HL-60/S4 treated with phorbol 12-myristate 13-acetate at 8.2 ng/mL for 4 days and 3 days (cell line): Measurements from ENCODE around the gene URM1.

Experiments
- in situ Hi-C: fragments of 300-500 bp; cut with MboI; formaldehyde crosslinking; loops from 2 replicates; pipeline ENCODE4 v1.15.0; 2022; ENCODE audit warnings: low sequenced_read_pairs

Gene URM1

DNA sequence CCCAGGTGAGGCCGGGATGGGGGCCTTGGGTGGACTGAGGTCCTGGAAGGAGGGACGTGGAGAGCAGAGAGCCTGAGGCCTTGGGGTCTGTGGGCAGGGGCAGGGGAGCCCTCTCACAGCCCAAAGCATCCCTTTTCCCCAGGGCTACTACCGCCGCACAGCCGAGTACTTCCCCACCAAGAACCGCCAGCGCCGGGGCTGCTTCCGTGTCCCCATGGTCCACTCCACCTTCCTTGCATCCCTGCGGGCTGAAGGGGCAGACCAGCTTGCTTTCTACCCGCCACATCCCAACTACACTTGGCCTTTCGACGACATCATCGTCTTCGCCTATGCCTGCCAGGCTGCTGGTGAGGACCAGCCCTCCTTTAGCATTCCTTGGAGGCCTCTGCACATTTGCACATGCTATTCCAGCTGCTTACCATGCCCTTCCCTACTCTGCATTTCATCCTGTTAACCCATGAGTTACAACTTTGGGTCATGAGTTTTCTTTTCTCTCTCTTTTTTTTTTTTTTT lies 53.1 kb downstream of the URM1 start:
- in situ Hi-C loops = no loop called here

DNA sequence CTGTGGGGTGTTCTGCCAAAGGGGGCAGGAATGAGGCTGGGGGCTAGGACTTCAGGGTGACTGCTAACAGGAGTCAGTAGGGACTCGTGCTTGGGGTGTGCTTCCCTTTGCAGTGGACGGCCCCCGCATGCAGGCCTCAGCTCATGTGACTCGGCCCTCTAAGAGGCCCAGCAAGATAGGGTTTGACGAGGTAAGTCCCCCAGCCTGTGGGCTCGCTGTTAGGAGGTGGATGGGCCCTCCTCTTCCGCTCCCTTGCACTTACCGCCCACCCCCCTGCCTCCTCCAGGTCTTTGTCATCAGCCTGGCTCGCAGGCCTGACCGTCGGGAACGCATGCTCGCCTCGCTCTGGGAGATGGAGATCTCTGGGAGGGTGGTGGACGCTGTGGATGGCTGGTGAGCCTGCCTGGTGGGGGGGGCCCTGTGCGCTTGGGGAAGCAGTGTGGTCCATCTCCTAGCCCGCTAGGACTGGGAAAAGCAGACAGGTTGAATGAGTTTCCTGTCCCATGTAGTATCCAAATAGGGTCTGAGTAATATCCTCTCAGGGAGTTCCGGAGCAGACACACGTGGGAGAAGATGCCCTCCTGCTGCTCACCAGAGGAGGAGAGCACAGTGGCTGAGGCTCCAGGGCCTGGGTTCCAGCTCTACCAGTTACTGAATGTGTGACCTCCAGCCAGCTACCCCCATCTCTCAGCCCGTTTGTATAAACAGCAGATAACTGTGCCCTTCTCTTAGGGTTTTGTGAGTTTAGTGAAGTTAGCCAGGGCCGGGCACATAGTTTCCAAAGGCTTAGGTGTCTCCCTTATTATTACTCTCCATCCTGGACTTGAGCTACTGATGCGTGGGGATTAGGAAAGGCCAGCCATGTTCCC lies 57.7 kb downstream of the URM1 start:
- in situ Hi-C loops = no loop called here

DNA sequence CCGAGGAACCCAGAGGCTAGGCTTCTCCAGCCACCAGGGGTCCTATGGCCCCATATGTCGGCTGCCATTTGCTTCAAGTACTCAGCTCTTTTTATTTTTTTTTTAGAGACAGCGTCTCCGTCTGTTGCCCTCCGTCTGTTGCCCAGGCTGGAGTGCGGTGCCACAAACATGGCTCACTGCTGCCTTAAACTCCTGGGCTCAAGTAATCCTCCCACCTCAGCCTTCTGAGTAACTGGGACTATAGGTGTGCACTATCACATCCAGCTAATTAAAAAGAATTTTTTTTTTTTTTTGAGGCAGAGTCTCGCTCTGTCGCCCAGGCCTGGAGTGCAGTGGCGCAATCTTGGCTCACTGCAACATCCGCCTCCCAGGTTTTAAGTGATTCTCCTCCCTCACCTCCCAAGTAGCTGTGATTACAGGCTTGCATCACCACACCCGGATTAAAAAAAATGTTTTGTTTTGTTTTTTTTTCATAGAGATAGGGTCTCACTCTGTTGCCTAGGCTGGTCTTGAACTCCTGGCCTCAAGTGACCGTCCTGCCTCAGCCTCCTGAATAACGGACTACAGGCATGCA lies 58.4 kb downstream of the URM1 start:
- in situ Hi-C loops = no loop called here

DNA sequence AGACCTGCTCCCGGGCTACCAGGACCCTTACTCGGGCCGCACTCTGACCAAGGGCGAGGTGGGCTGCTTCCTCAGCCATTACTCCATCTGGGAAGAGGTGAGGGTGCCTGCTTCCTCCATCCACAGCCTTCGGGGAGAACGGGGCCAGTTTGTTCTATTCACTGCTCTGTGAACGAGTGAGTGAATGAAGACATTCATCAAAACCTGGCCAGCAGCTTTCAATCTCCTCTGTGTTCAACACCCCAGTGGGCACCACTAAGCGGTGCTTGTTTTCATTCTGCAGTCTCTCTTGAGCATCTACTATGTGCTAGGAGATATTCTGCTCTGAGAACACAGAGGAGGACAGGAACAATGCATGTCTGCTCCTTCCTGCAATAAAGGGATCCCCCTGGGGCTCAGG lies 60.0 kb downstream of the URM1 start:
- in situ Hi-C loops = no loop called here

DNA sequence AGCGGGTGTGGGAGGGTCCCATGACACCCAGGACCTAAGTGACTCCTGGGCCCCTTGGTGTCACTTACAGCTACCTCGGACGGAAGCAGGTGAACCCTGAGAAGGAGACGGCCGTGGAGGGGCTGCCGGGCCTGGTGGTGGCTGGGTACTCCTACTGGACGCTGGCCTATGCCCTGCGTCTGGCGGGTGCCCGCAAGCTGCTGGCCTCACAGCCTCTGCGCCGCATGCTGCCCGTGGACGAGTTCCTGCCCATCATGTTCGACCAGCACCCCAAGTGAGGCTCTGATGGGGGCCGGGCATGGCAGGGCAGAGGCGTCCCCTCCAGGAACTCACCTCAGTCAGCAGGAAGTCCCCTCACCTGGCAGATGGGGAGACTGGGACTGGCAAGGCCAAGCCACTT lies 63.2 kb downstream of the URM1 start:
- in situ Hi-C loops = no loop called here

DNA sequence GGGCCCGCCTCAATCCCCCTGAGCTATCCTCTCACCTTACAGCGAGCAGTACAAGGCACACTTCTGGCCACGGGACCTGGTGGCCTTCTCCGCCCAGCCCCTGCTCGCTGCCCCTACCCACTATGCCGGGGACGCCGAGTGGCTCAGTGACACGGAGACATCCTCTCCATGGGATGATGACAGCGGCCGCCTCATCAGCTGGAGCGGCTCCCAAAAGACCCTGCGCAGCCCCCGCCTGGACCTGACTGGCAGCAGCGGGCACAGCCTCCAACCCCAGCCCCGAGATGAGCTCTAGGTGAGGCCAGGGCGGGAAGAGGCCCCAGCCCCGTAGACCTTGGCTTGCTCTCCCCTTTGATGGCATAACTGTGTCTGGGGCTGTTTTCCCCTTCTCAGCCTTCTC lies 64.4 kb downstream of the URM1 start:
- in situ Hi-C loops = no loop called here

DNA sequence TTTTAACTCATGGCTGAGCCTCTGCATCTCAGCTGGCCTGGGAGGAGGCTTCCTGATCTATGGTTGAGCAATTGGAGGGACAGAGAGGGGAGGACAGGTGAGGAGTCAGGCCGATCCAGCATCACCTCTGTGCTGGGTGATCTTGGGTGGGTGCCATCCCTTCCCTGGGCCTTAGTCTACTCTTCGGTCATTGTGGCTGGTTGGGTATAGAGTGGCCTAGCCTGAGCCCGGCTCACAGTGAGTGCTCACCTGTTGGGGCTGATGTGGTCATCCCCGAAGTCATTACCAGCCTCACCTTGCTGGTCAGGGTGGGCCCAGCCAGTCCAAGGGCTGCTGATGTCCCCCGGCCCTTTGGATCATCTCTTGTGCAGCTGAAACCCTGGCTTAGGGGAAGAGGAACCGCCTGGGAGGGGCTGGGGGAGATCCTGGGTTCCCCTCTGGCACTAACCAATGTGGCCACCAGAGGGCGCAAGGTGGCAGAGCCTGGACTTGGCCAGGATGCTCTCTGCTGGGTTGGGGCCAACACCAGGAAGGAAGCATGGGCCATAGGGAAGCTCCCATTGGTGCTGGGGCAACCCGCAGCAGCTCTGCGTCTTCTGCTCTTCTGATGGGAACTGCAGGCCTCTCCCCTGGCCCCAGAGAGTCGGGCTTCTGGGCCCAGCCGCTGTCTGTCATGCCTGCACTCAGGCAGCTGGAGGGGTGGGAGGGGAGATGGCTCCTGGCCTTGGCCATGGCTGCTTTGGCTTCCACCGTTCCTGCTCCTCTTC lies 67.4 kb downstream of the URM1 start:
- in situ Hi-C loops = no loop called here

DNA sequence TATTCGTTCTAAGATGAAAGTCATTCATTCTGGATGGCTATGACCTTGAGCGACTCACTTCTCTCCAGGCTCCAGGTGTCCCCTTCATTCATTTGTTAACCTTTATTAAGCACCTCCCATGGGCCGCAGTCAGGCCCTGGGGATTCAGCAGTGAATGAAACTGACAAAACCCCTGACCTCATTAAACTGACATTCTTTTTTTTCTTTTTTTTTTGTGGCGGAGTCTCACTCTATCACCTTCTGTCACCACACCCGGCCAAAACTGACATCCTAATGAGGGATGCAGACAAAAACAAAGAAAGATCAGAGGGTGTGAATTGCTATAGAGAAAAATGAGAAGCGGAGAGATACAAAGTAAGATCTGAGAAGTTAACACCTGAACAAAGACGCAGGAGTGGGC lies 68.1 kb downstream of the URM1 start:
- in situ Hi-C loops = no loop called here
